HEK293 (cell line): Measurements from ENCODE around the gene STX18.

ENCODE experiments used
- AEBP2 ChIP-seq: fragments of 450-650 bp; formaldehyde crosslinking; IDR thresholded peaks from 2 replicates; pipeline ENCODE4 v1.5.1; 2016; ENCODE audit warnings: missing biosample characterization, missing genetic modification characterization, borderline replicate concordance
- BCL11B ChIP-seq: fragments of 450-650 bp; formaldehyde crosslinking; IDR thresholded peaks from 2 replicates; pipeline ENCODE4 v1.5.1; 2016; ENCODE audit warnings: low read depth, missing biosample characterization, missing genetic modification characterization
- HOXA7 ChIP-seq: sonication (generic); formaldehyde crosslinking; IDR thresholded peaks from 2 replicates; pipeline ENCODE4 v1.8.1; 2022; ENCODE audit warnings: missing genetic modification reagents, borderline replicate concordance
- HOXD13 ChIP-seq: sonication (generic); formaldehyde crosslinking; IDR thresholded peaks from 2 replicates; pipeline ENCODE4 v1.8.0; 2022; ENCODE audit warnings: missing genetic modification reagents, borderline replicate concordance
- INSM2 ChIP-seq: fragments of 450-650 bp; formaldehyde crosslinking; IDR thresholded peaks from 2 replicates; pipeline ENCODE4 v1.5.1; 2016; ENCODE audit warnings: missing biosample characterization, missing genetic modification characterization
- KLF10 ChIP-seq: fragments of 450-650 bp; IDR thresholded peaks from 2 replicates; pipeline ENCODE4 v1.5.1; 2018; ENCODE audit warnings: missing biosample characterization, mild to moderate bottlenecking, missing genetic modification characterization
- SCRT1 ChIP-seq: fragments of 450-650 bp; formaldehyde crosslinking; IDR thresholded peaks from 2 replicates; pipeline ENCODE4 v1.5.1; 2016; ENCODE audit warnings: missing biosample characterization, missing genetic modification characterization, borderline replicate concordance
- SP2 ChIP-seq: fragments of 450-650 bp; formaldehyde crosslinking; IDR thresholded peaks from 2 replicates; pipeline ENCODE4 v1.5.1; 2016; ENCODE audit warnings: missing biosample characterization, missing genetic modification characterization
- SP3 ChIP-seq: fragments of 450-650 bp; formaldehyde crosslinking; IDR thresholded peaks from 2 replicates; pipeline ENCODE4 v1.5.1; 2016; ENCODE audit warnings: missing biosample characterization, missing genetic modification characterization
- YY2 ChIP-seq: fragments of 450-650 bp; formaldehyde crosslinking; IDR thresholded peaks from 2 replicates; pipeline ENCODE4 v1.5.1; 2016; ENCODE audit warnings: missing biosample characterization, missing genetic modification characterization
- ZFHX2 ChIP-seq: fragments of 450-650 bp; formaldehyde crosslinking; conservative IDR thresholded peaks from 2 replicates; pipeline ENCODE4 v1.5.1; 2016; ENCODE audit warnings: missing biosample characterization, missing genetic modification characterization
- ZFP3 ChIP-seq: fragments of 450-650 bp; formaldehyde crosslinking; IDR thresholded peaks from 2 replicates; pipeline ENCODE4 v1.5.1; 2016; ENCODE audit warnings: low read depth, missing biosample characterization, missing genetic modification characterization
- ZFP37 ChIP-seq: fragments of 450-650 bp; formaldehyde crosslinking; IDR thresholded peaks from 2 replicates; pipeline ENCODE4 v1.5.1; 2016; ENCODE audit warnings: missing biosample characterization, missing genetic modification characterization
- ZNF132 ChIP-seq: fragments of 450-650 bp; formaldehyde crosslinking; IDR thresholded peaks from 2 replicates; pipeline ENCODE4 v1.5.1; 2017; ENCODE audit warnings: missing biosample characterization, missing genetic modification characterization, borderline replicate concordance
- ZNF138 ChIP-seq: fragments of 450-650 bp; formaldehyde crosslinking; IDR thresholded peaks from 2 replicates; pipeline ENCODE4 v1.5.1; 2016; ENCODE audit warnings: missing biosample characterization, missing genetic modification characterization, borderline replicate concordance
- ZNF174 ChIP-seq: fragments of 450-650 bp; formaldehyde crosslinking; IDR thresholded peaks from 2 replicates; pipeline ENCODE4 v1.5.0; 2017; ENCODE audit warnings: missing biosample characterization, mild to moderate bottlenecking, missing genetic modification characterization
- ZNF211 ChIP-seq: fragments of 450-650 bp; formaldehyde crosslinking; IDR thresholded peaks from 2 replicates; pipeline ENCODE4 v1.5.1; 2016; ENCODE audit warnings: low read depth, missing biosample characterization, missing genetic modification characterization
- ZNF266 ChIP-seq: fragments of 450-650 bp; formaldehyde crosslinking; IDR thresholded peaks from 2 replicates; pipeline ENCODE4 v1.5.1; 2016; ENCODE audit warnings: missing biosample characterization, missing genetic modification characterization, low read depth
- ZNF280C ChIP-seq: fragments of 450-650 bp; formaldehyde crosslinking; IDR thresholded peaks from 2 replicates; pipeline ENCODE4 v1.5.1; 2016; ENCODE audit warnings: missing biosample characterization, missing genetic modification characterization
- ZNF37A ChIP-seq: fragments of 450-650 bp; IDR thresholded peaks from 2 replicates; pipeline ENCODE4 v1.5.1; 2018; ENCODE audit warnings: missing biosample characterization, missing genetic modification characterization
- ZNF394 ChIP-seq: fragments of 450-650 bp; formaldehyde crosslinking; IDR thresholded peaks from 2 replicates; pipeline ENCODE4 v1.5.1; 2016; ENCODE audit warnings: missing biosample characterization, missing genetic modification characterization, mild to moderate bottlenecking, moderate library complexity, borderline replicate concordance
- ZNF398 ChIP-seq: fragments of 450-650 bp; formaldehyde crosslinking; IDR thresholded peaks from 2 replicates; pipeline ENCODE4 v1.5.1; 2017; ENCODE audit warnings: missing biosample characterization, missing genetic modification characterization
- ZNF433 ChIP-seq: fragments of 450-650 bp; formaldehyde crosslinking; IDR thresholded peaks from 2 replicates; pipeline ENCODE4 v1.5.1; 2016; ENCODE audit warnings: missing biosample characterization, missing genetic modification characterization, low read depth
- ZNF48 ChIP-seq: fragments of 450-650 bp; formaldehyde crosslinking; IDR thresholded peaks from 2 replicates; pipeline ENCODE4 v1.5.1; 2016; ENCODE audit warnings: missing biosample characterization, missing genetic modification characterization
- ZNF488 ChIP-seq: fragments of 450-650 bp; formaldehyde crosslinking; IDR thresholded peaks from 2 replicates; pipeline ENCODE4 v1.5.1; 2016; ENCODE audit warnings: missing biosample characterization, missing genetic modification characterization
- ZNF660 ChIP-seq: fragments of 450-650 bp; IDR thresholded peaks from 2 replicates; pipeline ENCODE4 v1.5.1; 2018; ENCODE audit warnings: missing biosample characterization, mild to moderate bottlenecking, missing genetic modification characterization
- ZNF704 ChIP-seq: fragments of 450-650 bp; formaldehyde crosslinking; IDR thresholded peaks from 2 replicates; pipeline ENCODE4 v1.5.1; 2016; ENCODE audit warnings: missing biosample characterization, missing genetic modification characterization
- ZNF776 ChIP-seq: fragments of 450-650 bp; formaldehyde crosslinking; IDR thresholded peaks from 2 replicates; pipeline ENCODE4 v1.5.0; 2017; ENCODE audit warnings: missing biosample characterization, missing genetic modification characterization, borderline replicate concordance
- ZNF785 ChIP-seq: fragments of 450-650 bp; formaldehyde crosslinking; IDR thresholded peaks from 2 replicates; pipeline ENCODE4 v1.5.1; 2016; ENCODE audit warnings: missing biosample characterization, missing genetic modification characterization
- ZXDB ChIP-seq: fragments of 450-650 bp; formaldehyde crosslinking; IDR thresholded peaks from 2 replicates; pipeline ENCODE4 v1.5.1; 2016; ENCODE audit warnings: missing biosample characterization, missing genetic modification characterization

STX18 gene

DNA sequence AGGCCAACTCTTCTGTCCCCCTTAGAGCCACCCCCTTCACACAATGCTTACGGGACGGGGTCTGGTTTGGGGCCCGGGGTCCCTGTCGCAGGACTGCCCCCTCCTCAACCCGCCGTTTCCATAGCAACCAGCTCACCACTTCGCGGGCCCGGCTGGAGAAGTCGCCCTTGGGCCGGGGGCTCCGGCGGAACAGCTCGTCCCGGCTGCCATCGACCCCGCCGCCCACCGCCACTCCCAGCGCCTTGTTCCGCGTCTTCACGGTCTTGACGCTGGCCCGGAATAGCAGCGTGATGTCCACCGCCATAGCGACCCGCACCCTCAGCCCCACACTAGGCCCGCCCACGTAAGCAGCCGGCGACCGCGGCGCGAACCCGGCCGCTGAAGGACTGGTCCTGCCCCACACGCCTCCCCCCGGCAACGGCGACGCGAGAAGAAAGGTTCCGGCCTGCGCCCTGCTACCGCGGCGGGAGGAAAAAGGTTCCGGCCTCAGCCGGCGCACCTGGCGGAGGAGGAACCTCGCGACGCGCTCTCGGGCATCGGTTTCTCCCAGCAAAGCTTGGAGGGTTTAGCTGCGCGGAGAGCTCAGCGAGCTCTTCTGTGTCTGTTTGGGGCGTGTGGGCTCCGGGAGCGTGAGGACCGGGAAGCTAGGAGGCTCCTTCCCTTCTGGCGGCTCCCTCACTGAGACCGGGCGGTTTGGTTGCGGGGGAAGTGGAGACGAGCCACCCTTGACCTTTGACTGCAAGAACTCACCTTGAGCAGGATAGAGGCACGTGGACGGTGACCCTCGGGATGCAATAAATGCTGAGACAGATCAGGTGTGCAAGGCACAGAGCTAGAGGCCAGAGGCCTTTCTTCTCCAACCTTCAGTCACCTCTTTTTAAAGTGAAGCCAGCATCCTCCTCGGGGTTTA lies at the start of gene STX18 (continued):
- no peak for TF ChIP-seq ZNF48 (tag by site-specific recombination)
- TF ChIP-seq ZNF37A, result no peak
- TF ChIP-seq YY2, result peak; percentile 95
- TF ChIP-seq AEBP2, result 0 out of 2 replicates have a peak, but pooled peaks have one; percentile 11
- TF ChIP-seq SP3 (tag by site-specific recombination), result peak; percentile 78
- peak; percentile 98 for TF ChIP-seq ZFP37 (tag by site-specific recombination)
- no peak for TF ChIP-seq ZNF174 (tag by site-specific recombination)
- peak; percentile 95 for TF ChIP-seq ZFHX2 (tag by site-specific recombination)
- TF ChIP-seq KLF10 (tag by site-specific recombination), result peak; percentile 54
- TF ChIP-seq ZNF776 (tag by site-specific recombination), result no peak
- no peak for TF ChIP-seq ZNF280C (tag by site-specific recombination)
- no peak for TF ChIP-seq HOXD13
- TF ChIP-seq ZNF398 (tag by site-specific recombination), result peak; percentile 45; the same call in 1 of the 2 replicates
- TF ChIP-seq ZNF211 (tag by site-specific recombination), result no peak
- peak; percentile 90; the same call in 1 of the 2 replicates for TF ChIP-seq ZNF704 (tag by site-specific recombination)
- no peak for TF ChIP-seq ZNF433 (tag by site-specific recombination)
- TF ChIP-seq ZNF132 (tag by site-specific recombination), result no peak
- peak; percentile 93 for TF ChIP-seq INSM2 (tag by site-specific recombination)
- peak; percentile 87 for TF ChIP-seq ZNF785 (tag by site-specific recombination)
- 0 out of 2 replicates have a peak, but pooled peaks have one; percentile 15 for TF ChIP-seq ZNF488
- TF ChIP-seq HOXA7, result 0 out of 2 replicates have a peak, but pooled peaks have one; percentile 20
- TF ChIP-seq ZNF138 (tag by site-specific recombination), result no peak
- no peak for TF ChIP-seq SCRT1 (tag by site-specific recombination)
- TF ChIP-seq SP2, result peak; percentile 79
- TF ChIP-seq ZNF394 (tag by site-specific recombination), result peak; percentile 82
- 0 out of 2 replicates have a peak, but pooled peaks have one; percentile 47 for TF ChIP-seq ZNF266 (tag by site-specific recombination)
- peak; percentile 99 for TF ChIP-seq ZNF660
- peak; percentile 66; the same call in 1 of the 2 replicates for TF ChIP-seq BCL11B (tag by site-specific recombination)
- no peak for TF ChIP-seq ZFP3
- peak; percentile 98 for TF ChIP-seq ZXDB (tag by site-specific recombination)
